GM21576 (cell line): ENCODE results near the gene PLD5.
"Not testable (repeated sequence)": the region's sequence is repeated elsewhere in the genome, so short reads cannot be mapped to it uniquely, and the experiment has no call there.

Experiments used
- ATAC-seq: cut with Tn5 transposase; IDR thresholded peaks from one replicate; pipeline ENCODE4 v1.9.1; 2021; ENCODE audit warnings: mild to moderate bottlenecking, moderate library complexity; ENCODE audit not compliant: unreplicated experiment

The PLD5 gene

DNA sequence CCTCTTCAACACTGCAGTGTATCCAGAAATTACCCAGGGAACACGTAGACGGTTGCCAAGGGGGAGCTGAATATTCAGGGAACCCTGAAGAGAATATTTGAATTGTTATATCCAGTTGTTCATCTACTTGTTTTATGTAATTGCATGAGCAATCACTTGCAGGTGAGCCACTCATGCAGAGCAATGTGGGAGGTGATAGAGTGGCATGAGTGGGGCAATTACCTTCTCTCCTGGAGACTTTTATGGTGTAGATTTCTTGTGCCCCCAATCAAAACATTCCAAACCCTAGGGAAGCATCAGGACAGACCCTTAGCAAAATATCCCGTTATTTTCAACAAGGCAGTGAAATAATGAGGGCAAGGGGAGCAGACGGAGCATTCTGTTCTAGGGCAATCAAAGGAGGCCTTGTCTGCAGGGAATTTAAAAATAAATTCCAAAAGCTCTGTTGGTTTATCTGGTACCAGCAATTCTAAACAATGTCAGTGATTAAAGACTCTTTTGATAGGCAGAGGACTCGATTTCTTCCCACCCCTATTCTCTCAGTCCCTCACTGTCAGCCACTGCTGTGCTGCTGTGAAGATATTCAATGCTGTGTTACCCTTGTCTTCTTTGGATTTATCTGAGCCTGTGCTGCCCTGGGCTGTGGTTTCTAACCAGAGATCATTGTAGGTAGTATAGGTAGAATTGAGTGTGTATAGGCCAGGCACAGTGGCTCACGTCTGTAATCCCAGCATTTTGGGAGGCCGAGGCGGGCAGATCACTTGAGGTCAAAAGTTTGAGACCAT lies 345.4 kb downstream of the PLD5 start:
- ATAC-seq = no peak

DNA sequence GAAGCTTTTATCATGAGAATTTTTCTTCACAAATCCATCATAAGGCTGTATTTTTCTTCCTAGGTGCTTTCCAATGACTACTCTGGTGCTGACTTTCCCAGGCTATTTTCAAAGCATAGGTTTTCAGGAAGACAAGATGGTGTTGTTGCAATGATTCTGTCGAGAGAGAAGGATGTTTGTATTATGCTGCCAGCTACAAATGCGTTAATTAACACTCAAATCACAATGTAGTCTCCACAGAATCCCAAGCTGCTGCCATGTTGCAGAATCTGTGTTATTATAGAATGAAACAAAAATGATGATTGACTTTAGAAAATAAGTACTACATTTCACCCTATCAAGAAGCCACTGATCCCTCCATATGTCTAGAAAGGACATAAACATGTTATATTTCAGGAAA lies 346.1 kb downstream of the PLD5 start:
- ATAC-seq = no peak

DNA sequence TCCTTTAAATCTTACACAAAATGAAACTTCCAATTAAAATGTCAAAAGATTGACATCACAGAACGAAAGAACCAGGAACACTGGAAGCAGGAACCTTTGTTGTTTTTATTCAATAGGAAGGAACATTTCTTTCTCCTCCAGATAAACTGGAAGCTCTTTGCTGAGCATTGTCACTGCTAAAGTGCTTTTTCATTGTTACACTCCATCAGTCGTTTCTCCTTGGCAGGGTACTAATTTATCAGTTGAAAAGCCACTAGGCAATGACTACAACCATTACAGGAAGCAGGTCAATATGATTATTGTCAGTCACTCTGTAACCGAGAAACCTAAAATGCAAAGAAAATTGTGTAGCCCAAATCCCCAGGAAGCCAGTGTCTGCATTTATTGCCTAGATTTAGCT lies 362.4 kb downstream of the PLD5 start:
- no peak for ATAC-seq

DNA sequence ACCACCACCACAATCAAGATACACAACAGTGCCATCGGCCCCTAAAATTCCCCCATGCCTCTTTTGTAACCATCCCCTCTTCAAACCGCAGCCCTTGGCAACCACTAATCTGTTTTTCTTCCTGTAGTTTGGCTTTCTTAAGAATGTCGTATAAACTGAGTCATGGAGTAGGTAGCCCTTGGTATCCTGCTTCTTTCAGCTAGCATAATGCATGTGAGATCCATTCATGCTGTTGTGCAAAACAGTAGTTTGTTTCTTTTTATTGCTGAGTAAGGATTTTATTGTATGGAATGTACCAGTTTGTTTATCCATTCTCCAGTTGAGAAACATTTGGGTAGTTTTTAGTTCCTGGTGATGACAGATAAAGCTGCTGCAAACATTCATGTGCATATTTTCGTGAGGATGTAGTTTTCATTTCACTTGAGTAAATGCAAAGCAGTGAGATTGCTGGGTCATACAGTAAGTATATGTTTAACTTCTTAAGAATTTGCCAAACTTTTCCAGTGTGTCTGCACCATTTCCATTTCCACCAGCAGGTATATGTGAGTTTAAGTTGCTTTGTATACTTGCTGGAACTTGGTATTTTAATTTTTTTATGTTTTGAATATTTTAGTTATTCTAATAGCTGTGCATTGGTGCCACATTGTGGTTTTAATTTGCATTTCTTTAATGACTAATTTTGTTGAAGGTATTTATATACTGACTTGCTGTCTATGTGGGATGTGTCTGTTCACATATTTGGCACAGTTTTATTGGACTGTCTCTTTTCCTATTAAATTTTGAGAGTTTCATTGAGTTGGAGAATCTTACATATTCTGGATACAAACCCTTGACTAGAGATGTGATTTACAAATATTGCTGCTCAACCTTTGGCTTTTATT lies 377.2 kb downstream of the PLD5 start:
- no peak for ATAC-seq

DNA sequence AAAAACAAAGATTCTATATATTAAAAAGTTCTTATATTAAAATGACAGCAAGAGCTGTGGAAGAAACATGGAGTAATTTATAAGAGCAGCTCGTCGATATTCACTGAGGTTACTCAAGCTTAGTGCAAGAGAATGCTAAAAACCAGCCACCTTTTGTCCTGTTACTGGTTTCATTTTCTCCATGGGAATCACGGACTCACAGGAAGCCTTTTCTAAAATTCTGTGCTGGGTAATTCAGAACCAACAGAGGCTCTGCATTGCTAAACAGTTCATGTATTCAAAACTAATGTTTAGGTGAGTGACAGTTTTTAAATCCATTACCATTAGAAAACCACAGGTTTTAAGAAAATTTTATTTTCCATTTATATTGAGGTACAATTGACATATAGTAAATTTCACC lies 377.8 kb downstream of the PLD5 start:
- no peak for ATAC-seq

DNA sequence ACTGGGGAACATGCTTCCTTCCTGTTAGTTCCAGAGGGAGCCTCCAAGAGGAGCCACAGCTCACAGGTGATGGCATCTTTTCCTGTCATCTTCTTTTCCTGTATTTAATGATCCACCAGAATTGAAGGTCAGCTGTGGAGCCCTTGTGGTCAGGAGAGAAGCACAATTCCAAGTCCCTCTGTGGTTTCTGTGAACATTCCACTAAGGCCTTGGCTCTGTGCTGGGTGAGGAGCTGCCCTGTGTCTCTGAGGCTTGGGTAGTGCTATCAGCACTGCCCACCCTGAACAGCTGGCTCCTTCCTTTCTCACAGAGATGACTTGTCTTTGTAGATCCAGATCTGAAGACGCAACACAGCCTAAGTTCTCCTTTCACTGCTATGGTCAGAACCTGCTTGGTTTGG lies 383.7 kb downstream of the PLD5 start:
- ATAC-seq = no peak

DNA sequence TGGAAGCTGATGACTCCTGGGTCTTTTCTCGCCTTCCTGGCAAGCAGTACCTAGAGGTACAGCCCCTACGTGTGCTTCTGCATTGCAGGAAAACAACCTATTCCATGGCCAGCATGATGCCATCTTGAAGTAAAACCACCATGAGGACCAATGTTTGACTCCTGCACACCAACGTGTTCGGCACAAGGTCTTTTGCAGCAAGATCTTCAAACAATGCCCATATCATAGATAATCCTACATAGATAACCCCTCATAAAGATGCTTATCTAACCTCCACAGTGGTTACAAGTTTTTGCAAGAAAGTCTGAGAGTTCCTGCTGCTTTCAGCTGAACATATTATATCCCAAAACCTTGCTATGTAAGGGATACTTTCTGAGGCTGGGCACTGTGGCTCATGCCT lies 384.5 kb downstream of the PLD5 start:
- ATAC-seq = no peak

DNA sequence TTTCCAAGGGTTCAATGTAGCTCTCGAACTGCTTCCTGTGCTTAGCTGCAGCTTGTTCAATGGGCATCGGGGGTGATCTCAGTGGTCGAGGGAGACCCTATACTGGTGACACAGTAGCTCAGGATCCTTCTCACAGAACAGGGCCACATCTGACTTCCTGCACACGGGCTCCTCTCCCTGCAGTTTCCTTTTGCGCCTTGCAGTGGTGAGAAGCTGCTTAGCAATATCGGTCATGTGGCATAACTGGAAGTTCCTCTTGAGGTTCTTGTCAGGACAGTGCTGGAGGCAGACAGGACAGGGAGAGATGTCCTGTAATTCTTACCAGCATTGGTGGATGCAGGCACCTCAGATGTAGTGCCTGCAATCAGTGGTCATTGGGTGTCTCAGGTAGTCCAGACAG lies 385.1 kb downstream of the PLD5 start:
- peak; percentile 58 for ATAC-seq

DNA sequence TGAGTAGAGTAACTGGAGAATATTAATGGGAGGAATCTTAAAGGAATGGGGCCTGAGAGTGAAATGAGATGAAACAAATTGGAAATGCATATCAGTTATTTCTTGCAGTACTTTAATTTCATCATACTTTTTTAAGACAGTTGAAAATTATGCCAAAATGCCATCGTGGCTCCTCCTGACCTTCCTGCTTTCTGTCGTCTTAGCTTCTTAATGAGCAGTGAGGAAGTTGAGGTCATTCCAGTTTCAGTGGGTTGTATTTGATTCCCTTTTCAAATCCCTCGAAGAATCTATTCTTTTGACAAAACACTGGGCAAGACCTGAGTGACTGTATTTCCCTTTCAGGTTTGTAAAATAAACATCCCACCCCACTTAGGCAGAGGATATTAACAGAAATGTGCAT lies 390.7 kb downstream of the PLD5 start:
- ATAC-seq = no peak

DNA sequence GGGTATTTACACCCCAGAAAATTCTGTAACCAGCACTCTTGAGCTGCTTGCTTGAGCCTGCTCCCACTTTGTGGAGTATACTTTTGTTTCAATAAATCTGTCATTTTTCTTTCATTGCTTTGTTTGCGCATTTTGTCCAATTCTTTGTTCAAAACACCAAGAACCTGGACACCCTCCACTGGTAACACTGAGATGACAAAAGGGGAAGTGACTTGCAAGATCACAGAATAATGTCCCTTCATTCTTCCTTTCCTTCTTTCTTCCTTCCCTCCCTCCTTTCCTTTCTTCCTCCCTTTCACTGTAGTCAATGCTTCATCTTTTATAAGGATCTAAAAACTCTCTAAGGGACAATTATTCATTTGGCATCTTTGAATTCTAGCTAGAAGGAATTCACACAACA lies 391.1 kb downstream of the PLD5 start:
- no peak for ATAC-seq

DNA sequence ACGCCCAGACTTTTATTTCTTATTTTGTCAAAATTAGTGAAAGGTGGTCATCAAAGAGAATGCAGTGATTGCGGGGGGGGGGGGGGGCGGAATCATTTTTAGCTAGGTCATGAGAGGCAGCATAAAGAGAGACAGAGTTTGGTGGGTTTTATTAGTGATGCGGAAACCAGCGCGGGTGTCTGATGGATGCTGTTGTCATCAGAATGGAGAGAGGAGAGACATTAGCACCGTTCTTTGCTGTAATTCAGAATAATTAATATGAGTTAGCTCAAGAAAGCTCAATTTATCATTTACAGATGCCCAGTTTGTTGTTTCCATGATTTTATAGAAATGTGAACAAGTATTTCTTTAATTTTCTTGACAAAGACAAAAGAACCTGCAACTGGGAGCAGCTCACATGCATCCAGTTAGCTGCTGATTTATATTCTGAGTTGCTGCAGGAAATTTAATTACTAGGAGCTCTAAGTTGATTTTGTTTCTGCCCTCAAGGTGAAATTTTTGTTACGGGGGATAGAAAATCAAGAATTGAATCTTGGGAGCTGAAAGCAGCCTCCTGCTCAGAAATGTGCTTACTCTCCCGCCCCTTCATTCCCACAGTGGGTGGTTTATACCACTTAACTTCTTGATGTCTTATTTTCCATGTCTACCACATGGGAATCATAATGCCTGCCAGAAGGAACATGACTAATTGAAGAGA lies 392.2 kb downstream of the PLD5 start:
- ATAC-seq = no peak

DNA sequence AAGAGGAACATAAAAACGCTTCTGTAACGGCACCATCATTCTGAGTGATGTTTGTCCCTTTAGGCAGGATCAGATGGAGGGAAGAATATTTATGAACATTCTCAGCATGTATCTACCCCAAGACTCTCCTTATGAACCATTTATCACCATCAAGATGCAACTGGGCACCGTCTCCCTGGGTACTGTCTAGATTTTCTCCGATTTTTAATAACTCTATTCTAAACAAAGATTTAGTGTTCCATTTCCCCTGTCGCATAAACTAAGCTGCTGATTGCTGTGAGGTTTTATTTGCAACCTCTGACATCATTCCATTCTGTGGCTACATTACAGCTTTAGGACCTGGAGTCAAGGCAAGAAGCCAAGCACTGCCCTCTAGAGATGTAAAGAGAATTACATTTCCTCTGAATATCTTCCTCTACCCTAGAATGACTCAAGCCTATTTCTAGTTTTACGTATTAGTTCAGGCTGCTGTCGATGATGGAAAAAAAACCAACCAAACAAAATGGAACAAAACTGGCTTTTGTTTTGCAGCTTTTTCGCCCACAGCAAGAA lies 395.5 kb downstream of the PLD5 start:
- ATAC-seq = no peak

DNA sequence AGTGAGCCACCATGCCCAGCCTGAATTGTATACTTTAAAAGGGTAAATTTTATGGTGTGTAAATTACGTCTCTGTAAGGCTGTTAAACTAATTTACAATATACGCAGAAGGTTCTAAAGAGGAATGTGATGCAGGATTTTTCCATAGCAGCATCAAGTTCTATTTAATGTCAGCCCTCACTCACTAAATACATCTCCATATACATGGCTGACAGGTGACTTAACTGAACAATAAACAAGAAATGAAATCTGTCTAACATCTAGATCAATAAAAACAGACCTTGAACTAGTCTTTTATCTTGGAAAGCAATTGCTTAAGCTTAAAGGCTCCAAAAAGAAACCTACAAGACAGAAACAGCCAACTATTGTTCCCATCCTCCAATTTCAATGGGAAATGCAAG lies 404.1 kb downstream of the PLD5 start:
- no peak for ATAC-seq

DNA sequence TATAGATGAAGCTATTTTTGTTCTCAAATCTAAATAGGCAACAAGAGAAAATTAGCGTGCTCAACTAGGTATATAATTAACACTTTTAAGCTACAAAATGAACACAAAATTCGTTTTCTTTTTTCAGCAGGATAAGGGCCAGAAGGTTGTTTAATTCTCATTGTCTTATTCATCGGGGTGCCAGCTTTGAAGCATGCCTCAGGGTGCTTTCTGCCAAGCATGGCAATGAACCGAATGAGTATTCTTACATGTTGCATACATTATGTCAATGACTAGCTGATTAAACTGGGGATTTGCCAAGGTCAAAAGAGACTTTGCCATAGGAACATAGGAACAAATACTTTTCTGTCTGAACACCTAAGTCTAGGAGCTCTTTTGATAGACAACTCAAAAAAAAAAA lies 423.6 kb downstream of the PLD5 start:
- ATAC-seq = no peak

DNA sequence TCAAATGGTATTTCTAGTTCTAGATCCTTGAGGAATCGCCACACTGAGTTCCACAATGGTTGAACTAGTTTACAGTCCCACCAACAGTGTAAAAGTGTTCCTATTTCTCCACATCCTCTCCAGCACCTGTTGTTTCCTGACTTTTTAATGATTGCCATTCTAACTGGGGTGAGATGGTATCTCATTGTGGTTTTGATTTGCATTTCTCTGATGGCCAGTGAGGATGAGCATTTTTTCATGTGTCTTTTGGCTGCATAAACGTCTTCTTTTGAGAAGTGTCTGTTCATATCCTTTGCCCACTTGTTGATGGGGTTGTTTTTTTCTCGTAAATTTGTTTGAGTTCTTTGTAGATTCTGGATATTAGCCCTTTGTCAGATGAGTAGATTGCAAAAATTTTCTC lies 427.2 kb downstream of the PLD5 start:
- not testable (repeated sequence) for ATAC-seq

DNA sequence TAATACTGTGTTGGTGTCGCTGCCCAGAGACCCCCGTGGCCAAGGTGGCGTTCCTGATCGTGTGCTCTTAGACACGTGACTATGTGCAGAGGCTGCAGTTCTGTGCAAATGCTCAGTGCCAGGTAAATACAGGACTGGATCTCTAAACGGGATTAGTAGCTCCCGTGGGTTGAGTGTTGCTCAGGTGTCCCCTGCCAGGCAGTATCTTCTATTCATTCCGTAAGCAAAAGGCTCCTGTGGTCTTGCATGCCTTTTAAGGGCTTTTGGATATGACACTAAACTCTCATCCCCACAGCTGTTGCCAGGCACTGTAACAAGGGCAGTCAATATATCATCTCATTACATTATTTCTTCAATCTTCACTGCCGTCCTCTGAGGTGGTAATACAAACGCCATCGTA lies 431.4 kb downstream of the PLD5 start:
- ATAC-seq = no peak

DNA sequence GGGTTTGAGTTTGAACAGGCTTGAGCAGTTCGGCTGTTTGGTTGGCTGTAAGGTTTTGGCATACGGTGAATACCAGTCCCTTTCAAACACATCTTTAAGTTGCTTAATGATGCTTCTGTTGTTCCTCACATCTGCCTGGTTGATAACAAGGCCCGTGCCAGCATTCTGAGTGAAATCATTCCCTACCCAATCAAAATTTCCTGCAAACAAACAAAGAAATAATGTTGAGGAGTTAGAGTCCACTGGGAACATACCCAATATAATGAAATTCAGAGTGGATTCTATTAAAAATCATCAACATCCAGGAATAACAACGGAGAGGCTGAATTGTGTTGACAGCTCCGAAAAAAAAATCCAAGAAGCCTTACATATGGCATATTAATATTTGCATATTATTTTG lies 434.6 kb downstream of the PLD5 start:
- ATAC-seq = no peak

DNA sequence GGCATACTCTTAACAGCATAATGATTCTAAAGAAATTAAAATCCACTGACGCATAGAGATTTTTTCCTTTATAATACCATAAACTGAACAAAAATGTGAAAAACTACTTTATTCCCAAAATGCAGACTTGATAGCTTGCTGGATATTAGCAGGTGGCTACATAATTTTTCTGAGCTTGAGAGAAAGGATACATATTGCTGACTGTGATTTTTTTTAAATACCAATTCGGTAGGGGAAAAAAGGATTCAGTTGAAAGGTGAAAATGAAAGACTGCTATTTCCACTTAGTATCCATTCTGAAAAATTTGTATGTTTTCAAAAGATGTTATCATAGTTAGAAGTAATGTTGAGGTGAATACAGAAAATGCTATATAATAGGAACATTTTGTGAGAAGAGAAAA lies 435.6 kb downstream of the PLD5 start:
- no peak for ATAC-seq

DNA sequence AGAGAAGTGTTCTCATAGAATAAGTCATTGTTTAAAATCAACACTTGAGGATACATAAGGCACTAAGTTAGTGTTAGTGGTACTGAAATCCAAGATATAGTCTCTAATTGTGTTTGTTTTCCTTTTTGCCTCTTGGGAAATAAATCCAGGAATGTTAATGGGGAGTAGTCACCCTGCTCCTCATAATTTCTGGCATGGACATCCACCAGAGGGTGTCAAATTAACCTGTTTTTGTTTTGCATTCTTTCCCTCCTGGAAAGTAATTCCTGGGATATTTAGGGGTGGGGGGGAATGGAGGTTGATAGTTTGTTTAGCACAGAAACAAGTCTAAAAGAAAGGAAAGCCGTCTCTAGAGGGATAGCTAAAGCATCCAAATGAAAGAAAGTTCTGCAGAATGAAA lies 437.8 kb downstream of the PLD5 start:
- no peak for ATAC-seq

DNA sequence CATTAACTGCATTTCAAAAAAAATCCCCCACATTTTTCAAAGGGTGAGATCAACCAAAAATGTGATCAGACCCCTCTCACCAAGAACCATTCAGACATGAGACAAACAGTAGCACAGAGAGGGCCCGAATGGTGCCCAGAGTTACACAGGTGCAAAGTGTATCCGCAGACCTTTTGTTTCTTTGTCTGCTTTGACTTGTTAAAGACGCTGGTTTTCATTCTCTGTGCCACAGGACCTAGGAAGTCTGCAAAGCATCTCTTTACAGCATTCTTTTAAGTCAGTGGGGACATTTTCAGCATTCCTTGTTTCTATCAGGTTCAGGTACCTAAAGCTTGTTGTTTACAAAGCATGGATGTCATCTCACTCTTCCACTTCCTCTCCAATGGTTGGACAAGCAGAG lies 438.4 kb downstream of the PLD5 start:
- ATAC-seq = no peak

DNA sequence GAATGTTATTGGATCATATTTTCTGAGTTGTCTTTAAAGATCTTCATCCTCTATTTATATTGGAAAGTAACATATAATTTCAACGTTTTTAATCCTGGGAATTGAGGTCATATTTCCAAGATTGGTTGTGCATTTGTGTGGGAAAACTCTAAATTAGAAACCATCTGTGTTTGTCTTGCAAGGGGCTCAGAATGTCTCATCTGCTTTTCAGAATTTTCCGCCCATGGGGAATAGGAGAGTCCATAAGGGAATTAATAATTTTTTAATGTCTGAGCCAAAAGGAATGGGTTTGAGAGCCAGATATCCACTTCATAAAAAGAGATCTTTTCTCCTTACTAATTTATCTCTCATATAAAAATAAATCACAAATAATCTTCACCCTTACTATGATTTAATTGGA lies 440.8 kb downstream of the PLD5 start:
- no peak for ATAC-seq
